ENCODE data around the gene CHKA. TPM values are rescaled to one million over a fixed set of nuclear protein-coding genes. Genes with fewer than 3 reads are reported as not detected.

Gene CHKA
- total and polyA plus RNA-seq, 2 donors (not counting 3 experiments of a cell fraction or from before 2014, with no cell fraction given): 21.4 to 25.1 TPM

DNA sequence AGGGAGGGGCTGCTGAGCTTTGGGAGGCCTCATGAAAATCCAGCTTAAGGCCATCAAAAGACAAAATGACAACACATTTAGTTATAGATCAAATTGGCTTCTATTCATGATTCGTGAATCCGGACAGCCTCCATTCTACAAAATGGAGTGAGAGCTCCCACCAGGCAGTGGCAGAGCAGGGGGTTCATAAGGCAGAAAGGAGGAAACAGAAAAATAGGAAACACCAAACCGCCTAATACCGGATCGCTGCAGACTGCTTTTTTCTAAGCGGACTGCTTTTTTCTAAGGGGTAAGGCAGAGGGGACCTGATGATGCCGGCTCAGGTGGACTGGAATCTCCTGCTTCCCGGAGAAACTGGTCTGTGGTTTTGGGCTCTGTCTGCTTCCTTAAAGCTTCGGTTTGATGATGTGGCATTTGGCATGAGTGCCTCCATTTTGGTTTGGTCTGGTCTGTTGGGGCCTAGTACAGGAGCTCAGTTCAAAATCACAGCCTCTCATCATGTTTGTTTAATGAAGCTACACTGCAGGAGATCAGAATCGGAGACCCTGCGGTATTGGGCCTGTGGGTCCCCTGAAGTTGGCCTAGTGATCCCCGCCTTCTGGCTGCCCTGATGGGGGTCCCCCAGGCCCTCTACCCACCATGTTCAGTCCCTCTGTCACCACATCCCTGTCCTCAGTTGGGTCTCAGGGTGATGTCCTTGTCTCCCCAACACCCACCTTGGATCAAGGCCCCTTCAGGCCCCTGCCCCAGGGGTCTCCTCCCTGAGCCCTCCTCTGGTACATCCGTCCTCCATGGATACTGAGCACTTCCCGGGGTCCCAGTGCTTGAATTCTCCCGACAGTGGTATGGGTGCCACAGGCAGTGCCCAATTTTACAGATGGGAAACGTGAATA is 109.9 kb downstream of the CHKA start:
- no peak for FAIRE-seq
- dilution Hi-C loops (cut with MboI; ENCODE audit: extremely low pct_ligation_motif_present, low sequenced_read_pairs): no loop called here

More for the DNA sequence above, 109.9 kb downstream of the CHKA start:
- TF ChIP-seq JUN (IDR thresholded peaks at IDR 0.05; ENCODE audit: borderline replicate concordance, insufficient read depth, insufficient read length, low read depth) (no peak), MYC (IDR thresholded peaks at IDR 0.05; ENCODE audit: low read depth, low read length) (no peak), FOS (IDR thresholded peaks at IDR 0.05; ENCODE audit: borderline replicate concordance, insufficient read depth, low read length) (no peak), POLR2AphosphoS5 (IDR thresholded peaks at IDR 0.05; ENCODE audit: insufficient read depth, low read depth, low read length) (no peak), POLR2A (IDR thresholded peaks at IDR 0.05; ENCODE audit: low read depth, low read length) (no peak), GATA2 (IDR thresholded peaks at IDR 0.05; ENCODE audit: insufficient read depth, insufficient read length, low read depth, low read length) (no peak), EZH2 (IDR thresholded peaks at IDR 0.05; ENCODE audit: borderline replicate concordance, low read depth, low read length, severe bottlenecking) (no peak)
- TF ChIP-seq, protein P1, sequence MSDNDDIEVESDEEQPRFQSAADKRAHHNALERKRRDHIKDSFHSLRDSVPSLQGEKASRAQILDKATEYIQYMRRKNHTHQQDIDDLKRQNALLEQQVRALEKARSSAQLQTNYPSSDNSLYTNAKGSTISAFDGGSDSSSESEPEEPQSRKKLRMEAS (IDR thresholded peaks at IDR 0.05; ENCODE audit: insufficient read depth, insufficient read length): no peak
- TF ChIP-seq, protein P2, sequence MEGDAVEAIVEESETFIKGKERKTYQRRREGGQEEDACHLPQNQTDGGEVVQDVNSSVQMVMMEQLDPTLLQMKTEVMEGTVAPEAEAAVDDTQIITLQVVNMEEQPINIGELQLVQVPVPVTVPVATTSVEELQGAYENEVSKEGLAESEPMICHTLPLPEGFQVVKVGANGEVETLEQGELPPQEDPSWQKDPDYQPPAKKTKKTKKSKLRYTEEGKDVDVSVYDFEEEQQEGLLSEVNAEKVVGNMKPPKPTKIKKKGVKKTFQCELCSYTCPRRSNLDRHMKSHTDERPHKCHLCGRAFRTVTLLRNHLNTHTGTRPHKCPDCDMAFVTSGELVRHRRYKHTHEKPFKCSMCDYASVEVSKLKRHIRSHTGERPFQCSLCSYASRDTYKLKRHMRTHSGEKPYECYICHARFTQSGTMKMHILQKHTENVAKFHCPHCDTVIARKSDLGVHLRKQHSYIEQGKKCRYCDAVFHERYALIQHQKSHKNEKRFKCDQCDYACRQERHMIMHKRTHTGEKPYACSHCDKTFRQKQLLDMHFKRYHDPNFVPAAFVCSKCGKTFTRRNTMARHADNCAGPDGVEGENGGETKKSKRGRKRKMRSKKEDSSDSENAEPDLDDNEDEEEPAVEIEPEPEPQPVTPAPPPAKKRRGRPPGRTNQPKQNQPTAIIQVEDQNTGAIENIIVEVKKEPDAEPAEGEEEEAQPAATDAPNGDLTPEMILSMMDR (IDR thresholded peaks at IDR 0.05; ENCODE audit: extremely low read depth in 1 of 2, insufficient read depth in 1 of 2, low read depth in 1 of 2, low read length in 2 of 2): no peak
- Histone ChIP-seq H3K4me1 (ENCODE audit: control insufficient read depth, extremely low read depth, insufficient read depth, low read length) (peaks cover 11% of the 10 kb centered on the region), H3K4me3 (replicated peaks in 1 of 3; ENCODE audit: insufficient read depth in 1 of 3, low read depth in 1 of 3, low read length in 3 of 3) (no peak overlapping the region), H3K36me3 (ENCODE audit: control insufficient read depth in 2 of 2, extremely low read depth in 1 of 2, insufficient read depth in 2 of 2, low read length in 2 of 2) (no peaks in the 10 kb centered on the region), H3K9ac (replicated peaks; ENCODE audit: extremely low read depth, insufficient read depth, low read length) (no peak overlapping the region), H2AFZ (ENCODE audit: low read depth, low read length) (no peak overlapping the region), H3K9me1 (replicated peaks; ENCODE audit: control insufficient read depth, extremely low read depth, insufficient read depth, low read length) (no peaks in the 10 kb centered on the region), H4K20me1 (replicated peaks; ENCODE audit: control insufficient read depth, extremely low read depth, insufficient read depth, low read length) (no peaks in the 10 kb centered on the region), H3K79me2 (ENCODE audit: control insufficient read depth, insufficient read depth, low read length) (no peaks in the 10 kb centered on the region), H3K27me3 (ENCODE audit: control insufficient read depth in 2 of 2, insufficient read depth in 2 of 2, low read length in 2 of 2) (no peaks in the 10 kb centered on the region), H3K4me2 (ENCODE audit: insufficient read depth, low read length) (no peak overlapping the region), H3K27ac (ENCODE audit: insufficient read depth, low read depth, low read length) (no peak overlapping the region), H3K9me3 (replicated peaks; ENCODE audit: control insufficient read depth, insufficient read depth, low read length) (no peaks in the 10 kb centered on the region)
- no peak for DNase-seq (ENCODE audit: low read depth, low spot score)
- intact Hi-C loops (cut with micrococcal nuclease): no loop called here
- ChIA-PET POLR2A (no interaction called here), CTCF (interaction anchor here (1.1 to 2.6 kb wide), 2 partner anchors 9 to 195 kb away, joined by 3 to 12 read pairs; no protein-coding TSS in a partner anchor)
- no TSS peak for BruUV-seq (replicated peaks)

Measured in endothelial cell of umbilical vein (primary cell).